ENCODE data around the gene TEC.

TEC gene

DNA sequence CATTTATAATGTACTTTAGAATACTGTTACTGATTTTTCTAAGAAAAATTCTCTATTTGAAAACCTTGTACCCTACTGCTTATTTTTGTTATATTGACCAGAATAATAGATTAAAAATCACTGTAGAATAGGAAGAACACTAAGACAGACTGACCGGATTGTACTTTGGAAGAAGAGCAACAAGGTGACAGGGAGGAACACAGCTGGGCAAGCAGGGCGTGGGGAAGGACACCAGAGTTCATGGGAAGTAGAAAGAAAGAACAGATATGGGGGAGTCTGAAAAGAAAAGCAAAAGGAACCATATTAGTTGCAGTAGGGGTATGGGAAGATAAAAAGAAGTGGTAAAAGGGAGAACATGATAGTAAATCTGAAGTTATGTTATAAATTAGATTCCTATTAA, 174.2 kb downstream of the TEC start:
- no peak overlapping the region for H3K9ac ChIP-seq (ENCODE audit: low read length)
- H3K4me2 ChIP-seq (ENCODE audit: low read depth, low read length) = no peak overlapping the region
- no peaks in the 10 kb centered on the region for H4K20me1 ChIP-seq (ENCODE audit: insufficient read depth, low read length)
- TF ChIP-seq EZH2 (optimal IDR thresholded peaks at IDR 0.05; ENCODE audit: low read depth, low read length) (no peak), EZH2phosphoT487 (IDR thresholded peaks at IDR 0.05; ENCODE audit: low read length) (no peak)
- TF ChIP-seq, protein P1, sequence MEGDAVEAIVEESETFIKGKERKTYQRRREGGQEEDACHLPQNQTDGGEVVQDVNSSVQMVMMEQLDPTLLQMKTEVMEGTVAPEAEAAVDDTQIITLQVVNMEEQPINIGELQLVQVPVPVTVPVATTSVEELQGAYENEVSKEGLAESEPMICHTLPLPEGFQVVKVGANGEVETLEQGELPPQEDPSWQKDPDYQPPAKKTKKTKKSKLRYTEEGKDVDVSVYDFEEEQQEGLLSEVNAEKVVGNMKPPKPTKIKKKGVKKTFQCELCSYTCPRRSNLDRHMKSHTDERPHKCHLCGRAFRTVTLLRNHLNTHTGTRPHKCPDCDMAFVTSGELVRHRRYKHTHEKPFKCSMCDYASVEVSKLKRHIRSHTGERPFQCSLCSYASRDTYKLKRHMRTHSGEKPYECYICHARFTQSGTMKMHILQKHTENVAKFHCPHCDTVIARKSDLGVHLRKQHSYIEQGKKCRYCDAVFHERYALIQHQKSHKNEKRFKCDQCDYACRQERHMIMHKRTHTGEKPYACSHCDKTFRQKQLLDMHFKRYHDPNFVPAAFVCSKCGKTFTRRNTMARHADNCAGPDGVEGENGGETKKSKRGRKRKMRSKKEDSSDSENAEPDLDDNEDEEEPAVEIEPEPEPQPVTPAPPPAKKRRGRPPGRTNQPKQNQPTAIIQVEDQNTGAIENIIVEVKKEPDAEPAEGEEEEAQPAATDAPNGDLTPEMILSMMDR (IDR thresholded peaks at IDR 0.05; ENCODE audit: low read length) = no peak
- H3K36me3 ChIP-seq (replicated peaks; ENCODE audit: insufficient read depth, low read length) = no peaks in the 10 kb centered on the region; the same call in 1 of the 2 replicates
- DNase-seq = no peak
- no peaks in the 10 kb centered on the region for H3K79me2 ChIP-seq (ENCODE audit: low read length)
- no peaks in the 10 kb centered on the region for H3K27me3 ChIP-seq (replicated peaks; ENCODE audit: insufficient read depth, low read length)
- H3F3A ChIP-seq (ENCODE audit: insufficient read depth, low read length) = no peaks in the 10 kb centered on the region
- H3K4me1 ChIP-seq (ENCODE audit: low read length) = no peaks in the 10 kb centered on the region
- no peaks in the 10 kb centered on the region for H3K9me3 ChIP-seq (replicated peaks; ENCODE audit: insufficient read depth, low read length)
- H3K9me2 ChIP-seq (replicated peaks; ENCODE audit: insufficient read depth, low read length) = no peaks in the 10 kb centered on the region
- no peak overlapping the region for H3K27ac ChIP-seq (ENCODE audit: low read length)
- H3K4me3 ChIP-seq (ENCODE audit: low read length) = no peak overlapping the region
- H2AFZ ChIP-seq (ENCODE audit: low read length) = no peak overlapping the region

DNA sequence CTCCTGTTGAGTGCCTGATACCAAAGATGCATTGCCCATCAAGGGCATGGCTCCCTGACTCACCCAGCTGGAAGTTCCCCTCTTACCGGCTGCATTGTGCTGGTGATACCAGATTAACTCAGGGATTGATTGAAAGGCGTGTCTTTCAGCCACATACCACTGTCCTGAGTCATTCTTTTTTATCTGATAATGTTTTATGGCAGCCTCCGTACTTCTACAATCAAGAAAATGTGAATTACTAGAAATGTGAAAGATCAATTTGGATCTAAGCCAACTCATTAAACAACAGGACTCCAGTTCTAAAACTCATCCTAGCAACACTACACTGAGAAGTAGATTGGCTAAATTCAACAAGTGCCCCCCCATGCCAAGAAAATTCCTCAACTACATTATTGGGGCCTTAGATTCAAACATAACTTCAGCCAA, 175.6 kb downstream of the TEC start:
- Histone ChIP-seq H2AFZ (ENCODE audit: low read length) (no peak overlapping the region), H3K4me2 (ENCODE audit: low read depth, low read length) (no peak overlapping the region), H3K9me3 (replicated peaks; ENCODE audit: insufficient read depth, low read length) (no peaks in the 10 kb centered on the region), H3F3A (ENCODE audit: insufficient read depth, low read length) (no peaks in the 10 kb centered on the region), H3K4me1 (ENCODE audit: low read length) (no peaks in the 10 kb centered on the region), H3K79me2 (ENCODE audit: low read length) (no peaks in the 10 kb centered on the region), H4K20me1 (ENCODE audit: insufficient read depth, low read length) (no peaks in the 10 kb centered on the region), H3K27me3 (replicated peaks; ENCODE audit: insufficient read depth, low read length) (no peaks in the 10 kb centered on the region), H3K9me2 (replicated peaks; ENCODE audit: insufficient read depth, low read length) (no peaks in the 10 kb centered on the region), H3K36me3 (replicated peaks; ENCODE audit: insufficient read depth, low read length) (peaks cover 3% of the 10 kb centered on the region; the same call in 1 of the 2 replicates), H3K4me3 (ENCODE audit: low read length) (no peak overlapping the region), H3K9ac (ENCODE audit: low read length) (no peak overlapping the region), H3K27ac (ENCODE audit: low read length) (no peak overlapping the region)
- no peak for DNase-seq
- TF ChIP-seq, protein P1 (IDR thresholded peaks at IDR 0.05; ENCODE audit: low read length) = no peak
- no peak for TF ChIP-seq EZH2phosphoT487 (IDR thresholded peaks at IDR 0.05; ENCODE audit: low read length)
- no peak for TF ChIP-seq EZH2 (optimal IDR thresholded peaks at IDR 0.05; ENCODE audit: low read depth, low read length)

DNA sequence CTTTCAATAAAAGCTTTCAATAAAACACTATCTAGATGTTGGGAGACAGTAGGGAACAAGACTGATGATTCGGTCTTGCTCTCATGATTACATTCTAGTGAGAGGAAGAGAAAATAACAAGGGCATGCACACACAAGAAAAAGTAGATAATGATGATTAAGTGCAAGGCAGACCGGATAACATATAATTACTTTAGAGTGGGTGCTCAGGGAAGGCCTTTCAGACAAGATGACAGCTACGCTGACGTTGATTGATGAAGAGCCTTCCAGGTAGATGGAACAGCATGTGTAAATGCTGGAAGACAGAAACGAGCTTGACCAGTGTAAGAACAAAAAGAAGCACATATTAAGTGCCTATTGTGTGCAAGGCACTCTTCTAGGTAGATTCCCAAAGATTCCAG, 179.0 kb downstream of the TEC start:
- DNase-seq = no peak
- no peak overlapping the region for H2AFZ ChIP-seq (ENCODE audit: low read length)
- H3K9ac ChIP-seq (ENCODE audit: low read length) = no peak overlapping the region
- no peaks in the 10 kb centered on the region for H3F3A ChIP-seq (ENCODE audit: insufficient read depth, low read length)
- no peaks in the 10 kb centered on the region for H3K9me2 ChIP-seq (replicated peaks; ENCODE audit: insufficient read depth, low read length)
- H3K9me3 ChIP-seq (replicated peaks; ENCODE audit: insufficient read depth, low read length) = no peaks in the 10 kb centered on the region
- H3K79me2 ChIP-seq (ENCODE audit: low read length) = no peaks in the 10 kb centered on the region
- no peaks in the 10 kb centered on the region for H3K4me1 ChIP-seq (ENCODE audit: low read length)
- H3K4me2 ChIP-seq (ENCODE audit: low read depth, low read length) = no peak overlapping the region
- H4K20me1 ChIP-seq (ENCODE audit: insufficient read depth, low read length) = no peaks in the 10 kb centered on the region
- no peak overlapping the region for H3K27ac ChIP-seq (ENCODE audit: low read length)
- H3K4me3 ChIP-seq (ENCODE audit: low read length) = no peak overlapping the region
- H3K36me3 ChIP-seq (replicated peaks; ENCODE audit: insufficient read depth, low read length) = peaks cover 3% of the 10 kb centered on the region; the same call in 1 of the 2 replicates
- no peaks in the 10 kb centered on the region for H3K27me3 ChIP-seq (replicated peaks; ENCODE audit: insufficient read depth, low read length)
- TF ChIP-seq EZH2 (optimal IDR thresholded peaks at IDR 0.05; ENCODE audit: low read depth, low read length) (no peak), EZH2phosphoT487 (IDR thresholded peaks at IDR 0.05; ENCODE audit: low read length) (no peak)
- TF ChIP-seq, protein P1 (IDR thresholded peaks at IDR 0.05; ENCODE audit: low read length) = no peak

Data from MM.1S (cell line).